SK-N-SH (cell line): Measurements from ENCODE around the gene UGT2A3. TPM values are rescaled to one million over a fixed set of nuclear protein-coding genes. Genes with fewer than 3 reads are reported as not detected.

Source experiments
- CTCF ChIA-PET: fragments of 300-600, 350-600 bp; formaldehyde crosslinking; extraction: SDS; loops from one replicate; lab custom pipeline; 2021; lab: Yijun Ruan, JAX
- POLR2A ChIA-PET: fragments of 350-600 bp; sonication (Branson Sonifier 250); formaldehyde crosslinking; extraction: SDS; loops from one replicate; lab custom pipeline; 2020; ENCODE audit warnings: antibody characterized with exemption, inconsistent platforms; lab: Yijun Ruan, JAX
- DNase-seq: peaks from one replicate; pipeline ENCODE4 v3.0.0; 2012
- H2AFZ ChIP-seq: fragments of 200-600 bp; sonication (generic); 2 replicates; pipeline ENCODE4 v1.8.1; 2016; ENCODE audit warnings: antibody characterized with exemption, mild to moderate bottlenecking, low read depth
- H3F3A ChIP-seq: fragments of 200-600 bp; sonication (generic); replicated peaks from 2 replicates; pipeline ENCODE3; 2016; ENCODE audit warnings: antibody characterized with exemption, mild to moderate bottlenecking; ENCODE audit not compliant: insufficient read depth
- H3K27ac ChIP-seq, 2 experiments: fragments of 200-500 bp in 1 of 2; fragments of 200-600 bp in 1 of 2; sonication (Bioruptor generic) in 1 of 2; sonication (generic), shearing (Covaris generic) in 1 of 2; 2 replicates each; pipeline versions ENCODE4 v1.5.1 to v1.6.1; 2014 to 2016; ENCODE audit warnings: low read depth in 2 of 2, inconsistent platforms in 1 of 2, low read length in 1 of 2, mild to moderate bottlenecking in 1 of 2, mixed read lengths in 1 of 2
- H3K27me3 ChIP-seq: fragments of 200-600 bp; sonication (generic), shearing (Covaris generic); 2 replicates; pipeline ENCODE4 v1.6.1; 2016; ENCODE audit warnings: mixed run types; ENCODE audit not compliant: insufficient read depth
- H3K36me3 ChIP-seq, 2 experiments: fragments of 200-500 bp in 1 of 2; fragments of 200-600 bp in 1 of 2; sonication (Bioruptor generic) in 1 of 2; sonication (generic) in 1 of 2; replicated peaks in 1 of 2; 2 replicates each; pipeline versions ENCODE3 to v1.5.1; 2014 to 2016; ENCODE audit warnings: low read length in 1 of 2, mild to moderate bottlenecking in 1 of 2; ENCODE audit not compliant: insufficient read depth in 2 of 2, control insufficient read depth in 1 of 2
- H3K4me1 ChIP-seq, 2 experiments: fragments of 200-500 bp in 1 of 2; fragments of 200-600 bp in 1 of 2; sonication (Bioruptor generic) in 1 of 2; sonication (generic), shearing (Covaris generic) in 1 of 2; 2 replicates each; pipeline versions ENCODE4 v1.5.1 to v1.6.1; 2014 to 2016; ENCODE audit warnings: low read depth in 1 of 2, low read length in 1 of 2, mixed run types in 1 of 2; ENCODE audit not compliant: insufficient read depth in 2 of 2, control insufficient read depth in 1 of 2
- H3K4me2 ChIP-seq: fragments of 200-600 bp; sonication (generic), shearing (Covaris generic); 2 replicates; pipeline ENCODE4 v1.6.1; 2017; ENCODE audit warnings: mixed run types
- H3K4me3 ChIP-seq, 2 experiments: fragments of 200-500 bp in 1 of 2; fragments of 200-600 bp in 1 of 2; sonication (Bioruptor generic) in 1 of 2; sonication (generic), shearing (Covaris generic) in 1 of 2; 2 replicates each; pipeline versions ENCODE4 v1.5.1 to v1.8.1; 2014 to 2016; ENCODE audit warnings: low read depth in 2 of 2, inconsistent platforms in 1 of 2, low read length in 1 of 2, mild to moderate bottlenecking in 1 of 2, mixed read lengths in 1 of 2, moderate library complexity in 1 of 2
- H3K79me2 ChIP-seq: fragments of 200-600 bp; sonication (generic); 2 replicates; pipeline ENCODE4 v1.8.1; 2017; ENCODE audit warnings: mild to moderate bottlenecking; ENCODE audit not compliant: insufficient read depth
- H3K9ac ChIP-seq: fragments of 200-600 bp; sonication (generic); 2 replicates; pipeline ENCODE4 v1.6.1; 2017; ENCODE audit warnings: mixed run types
- H3K9me2 ChIP-seq: fragments of 200-600 bp; sonication (generic); 2 replicates; pipeline ENCODE4 v1.6.1; 2017; ENCODE audit warnings: mixed run types
- H3K9me3 ChIP-seq: fragments of 200-600 bp; sonication (generic); 2 replicates; pipeline ENCODE4 v1.6.1; 2017; ENCODE audit warnings: mixed run types, mild to moderate bottlenecking, moderate library complexity
- H4K20me1 ChIP-seq: fragments of 200-600 bp; sonication (generic); 2 replicates; pipeline ENCODE4 v1.6.1; 2017; ENCODE audit warnings: mild to moderate bottlenecking, mixed run types; ENCODE audit not compliant: insufficient read depth
- ELF1 ChIP-seq: IDR thresholded peaks from 2 replicates; pipeline ENCODE4 v1.4.0; 2012
- EZH2phosphoT487 ChIP-seq: fragments of 200-600 bp; sonication (generic); IDR thresholded peaks from 2 replicates; pipeline ENCODE4 v1.6.1; 2017; ENCODE audit warnings: low read depth, mixed run types, mild to moderate bottlenecking, antibody characterized with exemption, moderate library complexity, borderline replicate concordance
- FOXJ3 ChIP-seq: sonication (generic); formaldehyde crosslinking; IDR thresholded peaks from 2 replicates; pipeline ENCODE4 v1.5.1; 2020; ENCODE audit warnings: mild to moderate bottlenecking, missing genetic modification reagents
- FOXM1 ChIP-seq: IDR thresholded peaks from 2 replicates; pipeline ENCODE4 v1.4.0; 2012; ENCODE audit warnings: low read depth, mild to moderate bottlenecking
- GABPA ChIP-seq: IDR thresholded peaks from 2 replicates; pipeline ENCODE4 v1.4.0; 2012; ENCODE audit warnings: low read depth, mild to moderate bottlenecking
- GATA2 ChIP-seq: sonication (generic); formaldehyde crosslinking; IDR thresholded peaks from 2 replicates; pipeline ENCODE4 v1.5.0; 2020; ENCODE audit warnings: mild to moderate bottlenecking, missing genetic modification reagents
- MEF2A ChIP-seq: IDR thresholded peaks from 2 replicates; pipeline ENCODE4 v1.4.0; 2012; ENCODE audit warnings: low read depth, borderline replicate concordance
- MXI1 ChIP-seq: IDR thresholded peaks from 2 replicates; pipeline ENCODE4 v1.6.1; 2012; ENCODE audit warnings: mild to moderate bottlenecking, low read depth, low read length, improper control_type of control experiment
- NFIC ChIP-seq: IDR thresholded peaks from 2 replicates; pipeline ENCODE4 v1.4.0; 2012; ENCODE audit warnings: borderline replicate concordance
- NRF1 ChIP-seq: IDR thresholded peaks from 2 replicates; pipeline ENCODE4 v1.6.1; 2012; ENCODE audit warnings: low read depth, mild to moderate bottlenecking, low read length
- RAD21 ChIP-seq: IDR thresholded peaks from 2 replicates; pipeline ENCODE4 v1.6.1; 2012; ENCODE audit warnings: mild to moderate bottlenecking, low read length
- TEAD4 ChIP-seq: IDR thresholded peaks from 2 replicates; pipeline ENCODE4 v1.4.0; 2012; ENCODE audit warnings: mild to moderate bottlenecking, borderline replicate concordance; ENCODE audit not compliant: insufficient read depth
- YY1 ChIP-seq: IDR thresholded peaks from 2 replicates; pipeline ENCODE4 v1.4.0; 2012; ENCODE audit warnings: low read depth, mild to moderate bottlenecking
- WGBS: methylation state at CpG from one replicate; pipeline ENCODE4 v1.1.6; 2017; ENCODE audit warnings: low lambda C conversion rate; 5-methylcytosine and 5-hydroxymethylcytosine counted together
- polyA plus RNA-seq, 3 experiments: library from polyadenylated mRNA; depleted of rRNA; stranded (reverse); fragments of >200 nt; gene quantifications; 2 replicates each; pipeline ENCODE4 v1.2.3, GENCODE V29; 2012
- TF ChIP-seq, protein P1 (sequence below): fragments of 150-350 bp; IDR thresholded peaks from 2 replicates; pipeline ENCODE4 v1.6.1; 2016; ENCODE audit warnings: mild to moderate bottlenecking, low read depth, low read length
- TF ChIP-seq, protein P2 (sequence below): IDR thresholded peaks from 2 replicates; pipeline ENCODE4 v1.4.0; 2012; ENCODE audit warnings: low read depth

UGT2A3 gene
- polyA plus RNA-seq, 1 of the 3 experiments (the other 2 are of a cell fraction) = not detected

DNA sequence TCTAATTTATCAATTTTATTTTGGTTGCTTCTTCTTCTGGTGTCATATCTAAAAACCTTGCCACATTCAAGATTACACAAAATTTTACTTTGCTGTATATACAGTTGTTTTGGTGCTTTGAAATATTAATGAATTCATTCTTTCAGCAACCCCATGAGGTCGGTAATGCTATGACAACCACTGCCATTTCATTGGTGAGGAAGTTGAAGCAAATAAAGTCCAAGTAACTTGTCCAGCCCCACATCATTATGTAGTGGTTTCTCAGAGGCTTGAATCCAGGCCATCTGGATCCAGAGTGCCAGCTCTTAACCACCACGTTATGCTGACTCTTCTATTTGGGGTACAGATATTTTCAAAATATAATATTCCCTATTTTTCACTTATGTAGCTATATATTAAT, 42.2 kb downstream of the UGT2A3 start:
- Histone ChIP-seq H3K9me2 (no peaks in the 10 kb centered on the region), H3K4me2 (no peak overlapping the region), H3K27ac (no peak overlapping the region), H3K79me2 (no peaks in the 10 kb centered on the region), H3K4me1 (no peaks in the 10 kb centered on the region), H3K27me3 (peaks cover 18% of the 10 kb centered on the region; the same call in 1 of the 2 replicates), H3K4me3 (no peak overlapping the region), H3F3A (no peaks in the 10 kb centered on the region)
- POLR2A ChIA-PET = no interaction called here
- DNase-seq = no peak
- TF ChIP-seq, protein P1, sequence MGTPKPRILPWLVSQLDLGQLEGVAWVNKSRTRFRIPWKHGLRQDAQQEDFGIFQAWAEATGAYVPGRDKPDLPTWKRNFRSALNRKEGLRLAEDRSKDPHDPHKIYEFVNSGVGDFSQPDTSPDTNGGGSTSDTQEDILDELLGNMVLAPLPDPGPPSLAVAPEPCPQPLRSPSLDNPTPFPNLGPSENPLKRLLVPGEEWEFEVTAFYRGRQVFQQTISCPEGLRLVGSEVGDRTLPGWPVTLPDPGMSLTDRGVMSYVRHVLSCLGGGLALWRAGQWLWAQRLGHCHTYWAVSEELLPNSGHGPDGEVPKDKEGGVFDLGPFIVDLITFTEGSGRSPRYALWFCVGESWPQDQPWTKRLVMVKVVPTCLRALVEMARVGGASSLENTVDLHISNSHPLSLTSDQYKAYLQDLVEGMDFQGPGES = no peak
- TF ChIP-seq ELF1 (no peak), MEF2A (no peak), NFIC (no peak), YY1 (no peak), RAD21 (no peak), FOXJ3 (CRISPR knock-in tag) (no peak), GATA2 (CRISPR knock-in tag) (no peak)
- TF ChIP-seq, all 33 proteins: peak for 0
- CTCF ChIA-PET = no interaction called here
- WGBS = 9% methylated on average over 2 of the region's 2 CpGs
- Histone ChIP-seq H2AFZ (no peak overlapping the region), H3K36me3 (no peaks in the 10 kb centered on the region), H3K9ac (no peak overlapping the region), H3K9me3 (no peaks in the 10 kb centered on the region), H4K20me1 (no peaks in the 10 kb centered on the region)

DNA sequence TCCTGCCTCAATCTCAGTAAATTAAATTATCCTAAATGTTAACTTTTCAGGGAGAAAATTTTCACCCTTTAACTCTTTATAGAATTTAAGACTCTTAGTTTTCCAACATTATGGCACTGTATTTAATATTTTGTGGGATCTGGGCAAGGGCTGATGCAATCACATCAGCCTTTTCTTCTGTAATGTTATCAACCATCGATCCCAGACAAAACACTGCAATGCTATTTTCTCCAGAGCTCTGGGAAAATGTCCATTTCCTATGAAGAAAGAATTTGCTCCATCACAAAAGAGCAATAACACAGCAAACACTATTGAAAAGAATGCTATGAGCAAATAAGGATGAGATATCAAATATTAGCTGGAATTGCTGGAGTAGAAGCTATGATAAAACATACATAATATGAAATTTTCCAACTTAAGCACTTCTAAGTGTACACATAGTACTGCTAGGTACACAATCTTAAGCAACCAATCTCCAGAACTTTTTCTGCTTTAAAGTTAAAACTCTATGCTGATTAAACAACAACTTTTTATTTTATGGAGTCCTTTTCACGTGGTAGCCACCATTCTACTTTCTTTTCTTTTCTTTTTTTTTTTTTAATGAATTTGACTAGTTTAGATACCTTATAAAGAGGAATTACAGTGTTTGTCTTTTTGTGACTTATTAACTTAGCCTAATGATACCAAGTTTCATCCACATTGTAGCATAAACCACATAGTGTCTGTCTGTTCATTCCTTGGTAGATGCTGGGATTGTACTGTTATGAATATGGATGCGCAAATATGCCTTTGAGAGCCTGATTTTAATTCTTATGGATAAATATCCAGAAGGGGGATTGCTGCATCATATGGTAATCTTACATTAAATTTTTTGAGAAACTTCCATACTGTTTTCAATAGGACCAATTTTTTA, 43.6 kb downstream of the UGT2A3 start:
- H3K4me2 ChIP-seq = no peak overlapping the region
- CTCF ChIA-PET = no interaction called here

More for the DNA sequence above, 43.6 kb downstream of the UGT2A3 start:
- H3K27ac ChIP-seq = no peak overlapping the region
- no peak for DNase-seq
- no peaks in the 10 kb centered on the region for H3K9me3 ChIP-seq
- no peaks in the 10 kb centered on the region for H3K9me2 ChIP-seq
- H3K27me3 ChIP-seq = peaks cover 30% of the 10 kb centered on the region; the same call in 1 of the 2 replicates
- no peaks in the 10 kb centered on the region for H3K36me3 ChIP-seq
- no peaks in the 10 kb centered on the region for H3K4me1 ChIP-seq
- no peak overlapping the region for H2AFZ ChIP-seq
- no peak overlapping the region for H3K9ac ChIP-seq
- no peaks in the 10 kb centered on the region for H3K79me2 ChIP-seq
- H3F3A ChIP-seq = no peaks in the 10 kb centered on the region
- WGBS = 16% methylated on average over 3 of the region's 3 CpGs
- TF ChIP-seq MEF2A (no peak), FOXM1 (no peak), EZH2phosphoT487 (no peak), NRF1 (no peak), MXI1 (no peak), TEAD4 (no peak), GABPA (no peak)
- TF ChIP-seq, protein P2, sequence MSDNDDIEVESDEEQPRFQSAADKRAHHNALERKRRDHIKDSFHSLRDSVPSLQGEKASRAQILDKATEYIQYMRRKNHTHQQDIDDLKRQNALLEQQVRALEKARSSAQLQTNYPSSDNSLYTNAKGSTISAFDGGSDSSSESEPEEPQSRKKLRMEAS = no peak
- TF ChIP-seq, all 33 proteins: peak for 0
- POLR2A ChIA-PET = no interaction called here
- H3K4me3 ChIP-seq = no peak overlapping the region
- H4K20me1 ChIP-seq = no peaks in the 10 kb centered on the region
